ENCODE data around the gene CLCN2. TPM values are rescaled to one million over a fixed set of nuclear protein-coding genes. Genes with fewer than 3 reads are reported as not detected.

The CLCN2 gene
- total RNA-seq, 1 experiment from 2014 or later = 21.6 TPM

GRCh38 chr3:184354121-184354728, 7.2 kb downstream of the CLCN2 start:
- no peaks in the 10 kb centered on the region for H3K9me3 ChIP-seq (ENCODE audit: control insufficient read depth in 1 of 2, insufficient read depth in 1 of 2, low read depth in 1 of 2, low read length in 2 of 2)
- DNase-seq (ENCODE audit: low read depth, low spot score) (no peak), ATAC-seq (peak; percentile 91)
- H3K4me3 ChIP-seq (replicated peaks in 1 of 2; ENCODE audit: low read depth in 1 of 2, low read length in 2 of 2) = no peak overlapping the region
- no peak overlapping the region for H3K4me2 ChIP-seq (ENCODE audit: low read length)
- POLR2A ChIA-PET = no interaction called here
- peaks cover 0 to 3% of the 10 kb centered on the region in 2 experiments; a peak in 1 of 4 replicates for H3K4me1 ChIP-seq (ENCODE audit: control insufficient read depth in 1 of 2, insufficient read depth in 2 of 2, low read length in 2 of 2)
- no peaks in the 10 kb centered on the region for H3K9me2 ChIP-seq (ENCODE audit: insufficient read depth)
- peaks cover 24% of the 10 kb centered on the region in 2 experiments; a peak in 3 of 4 replicates for H3K36me3 ChIP-seq (ENCODE audit: control insufficient read depth in 1 of 2, insufficient read depth in 2 of 2, low read length in 2 of 2)
- no peaks in the 10 kb centered on the region for H3K27me3 ChIP-seq (ENCODE audit: insufficient read depth, low read length)
- H3K9ac ChIP-seq (ENCODE audit: low read length) = no peak overlapping the region
- CTCF ChIA-PET = interaction anchor here (1.0 to 1.2 kb wide), 2 partner anchors 18 to 178 kb away, joined by 3 to 4 read pairs; no protein-coding TSS in a partner anchor
- no peaks in the 10 kb centered on the region for H4K20me1 ChIP-seq (ENCODE audit: insufficient read depth)
- TF ChIP-seq CTCF (IDR thresholded peaks at IDR 0.05 in 2 of 3, conservative IDR thresholded peaks at IDR 0.05 in 1 of 3; ENCODE audit: borderline replicate concordance in 1 of 3, insufficient read depth in 1 of 3, low read depth in 2 of 3, low read length in 2 of 3) = peak in 2 of 3 experiments; percentile 84 to 86; a peak in 4 of 6 replicates
- TF ChIP-seq RAD21 (IDR thresholded peaks at IDR 0.05; ENCODE audit: low read depth) = no peak
- intact Hi-C loops (cut with micrococcal nuclease) = no loop called here
- no TSS peak for BruUV-seq (replicated peaks)
- RAD21 ChIA-PET (ENCODE audit: low non-redundant PET in 1 of 2, low total read pairs in 2 of 2, uncharacterized antibody in 2 of 2, unreplicated experiment in 2 of 2) = no interaction called here
- H2AFZ ChIP-seq (ENCODE audit: low read depth, low read length, poor library complexity, severe bottlenecking) = no peak overlapping the region
- H3K79me2 ChIP-seq (ENCODE audit: insufficient read depth, low read length) = no peaks in the 10 kb centered on the region; the same call in 1 of the 2 replicates
- H3K27ac ChIP-seq (ENCODE audit: low read depth, low read length) = no peak overlapping the region

GRCh38 chr3:184353546-184353941, 7.9 kb downstream of the CLCN2 start:
- Histone ChIP-seq H3K9me2 (ENCODE audit: insufficient read depth) (no peaks in the 10 kb centered on the region), H3K27me3 (ENCODE audit: insufficient read depth, low read length) (no peaks in the 10 kb centered on the region), H3K79me2 (ENCODE audit: insufficient read depth, low read length) (no peaks in the 10 kb centered on the region), H3K9ac (ENCODE audit: low read length) (no peak overlapping the region), H4K20me1 (ENCODE audit: insufficient read depth) (no peaks in the 10 kb centered on the region), H3K4me2 (ENCODE audit: low read length) (no peak overlapping the region), H3K4me3 (replicated peaks in 1 of 2; ENCODE audit: low read depth in 1 of 2, low read length in 2 of 2) (no peak overlapping the region), H3K27ac (ENCODE audit: low read depth, low read length) (no peak overlapping the region), H3K9me3 (ENCODE audit: control insufficient read depth in 1 of 2, insufficient read depth in 1 of 2, low read depth in 1 of 2, low read length in 2 of 2) (no peaks in the 10 kb centered on the region), H3K4me1 (ENCODE audit: control insufficient read depth in 1 of 2, insufficient read depth in 2 of 2, low read length in 2 of 2) (peaks cover 0 to 3% of the 10 kb centered on the region in 2 experiments; a peak in 1 of 4 replicates), H3K36me3 (ENCODE audit: control insufficient read depth in 1 of 2, insufficient read depth in 2 of 2, low read length in 2 of 2) (peaks cover 24% of the 10 kb centered on the region in 2 experiments; a peak in 3 of 4 replicates), H2AFZ (ENCODE audit: low read depth, low read length, poor library complexity, severe bottlenecking) (no peak overlapping the region)
- intact Hi-C loops (cut with micrococcal nuclease) = no loop called here
- no peak for ATAC-seq
- ChIA-PET POLR2A (no interaction called here), RAD21 (ENCODE audit: low non-redundant PET in 1 of 2, low total read pairs in 2 of 2, uncharacterized antibody in 2 of 2, unreplicated experiment in 2 of 2) (no interaction called here), CTCF (interaction anchor here (1.0 kb wide), 1 partner anchor 18 kb away, joined by 4 read pairs; no protein-coding TSS in a partner anchor)
- DNase-seq (ENCODE audit: low read depth, low spot score) = no peak
- no TSS peak for BruUV-seq (replicated peaks)
- TF ChIP-seq ZBTB33 (IDR thresholded peaks at IDR 0.05; ENCODE audit: extremely low read depth, insufficient replicate concordance, low read length) = no peak
